Activated CD4-positive, alpha-beta T cell treated with anti-CD3 and anti-CD28 coated beads, Interleukin-2, Interleukin-4, amounts not matched to agents 100 ng/mL and 50 ng/mL, durations not matched to agents 16 hours and 8 hours (primary cell): ENCODE results near the gene EPHB1.
"Not testable (repeated sequence)": the region's sequence is repeated elsewhere in the genome, so short reads cannot be mapped to it uniquely, and the experiment has no call there.

Experiments used
- DNase-seq: peaks from one replicate; pipeline ENCODE4 v3.0.0-alpha.2; 2020; ENCODE audit warnings: low spot score

Gene EPHB1

GRCh38 chr3:135050536-135050935, 255.5 kb downstream of the EPHB1 start:
- no peak for DNase-seq

- no peak for DNase-seq
Measured at GRCh38 chr3:135051409-135051973, 256.4 kb downstream of the EPHB1 start.

- no peak for DNase-seq
Measured at GRCh38 chr3:135055449-135055848, 260.4 kb downstream of the EPHB1 start.

- no peak for DNase-seq
Measured at GRCh38 chr3:135056084-135056730, 261.1 kb downstream of the EPHB1 start.

GRCh38 chr3:135056733-135057310, 261.8 kb downstream of the EPHB1 start:
- DNase-seq, result no peak

GRCh38 chr3:135057996-135058395, 262.9 kb downstream of the EPHB1 start:
- DNase-seq, result no peak

GRCh38 chr3:135059580-135059979, 264.5 kb downstream of the EPHB1 start:
- DNase-seq, result no peak

- DNase-seq, result not testable (repeated sequence)
Measured at GRCh38 chr3:135066844-135067727, 272.0 kb downstream of the EPHB1 start.

GRCh38 chr3:135068011-135068410, 273.0 kb downstream of the EPHB1 start:
- DNase-seq, result no peak

GRCh38 chr3:135069406-135069805, 274.3 kb downstream of the EPHB1 start:
- DNase-seq, result no peak

- no peak for DNase-seq
Measured at GRCh38 chr3:135071483-135071882, 276.4 kb downstream of the EPHB1 start.

- DNase-seq, result no peak
Measured at GRCh38 chr3:135072431-135072830, 277.4 kb downstream of the EPHB1 start.

- DNase-seq, result no peak
Measured at GRCh38 chr3:135075157-135075556, 280.1 kb downstream of the EPHB1 start.

GRCh38 chr3:135076341-135076740, 281.3 kb downstream of the EPHB1 start:
- DNase-seq, result no peak

- DNase-seq, result no peak
Measured at GRCh38 chr3:135077186-135077585, 282.1 kb downstream of the EPHB1 start.

GRCh38 chr3:135078283-135078682, 283.2 kb downstream of the EPHB1 start:
- no peak for DNase-seq

GRCh38 chr3:135079095-135079494, 284.0 kb downstream of the EPHB1 start:
- no peak for DNase-seq

- DNase-seq, result no peak
Measured at GRCh38 chr3:135081451-135081850, 286.4 kb downstream of the EPHB1 start.

- DNase-seq, result no peak
Measured at GRCh38 chr3:135081856-135082434, 286.9 kb downstream of the EPHB1 start.

- no peak for DNase-seq
Measured at GRCh38 chr3:135082706-135083105, 287.6 kb downstream of the EPHB1 start.

GRCh38 chr3:135083179-135083578, 288.1 kb downstream of the EPHB1 start:
- DNase-seq, result no peak

GRCh38 chr3:135083756-135084155, 288.7 kb downstream of the EPHB1 start:
- no peak for DNase-seq
